RWPE1 (cell line): ENCODE results near the gene LRRN2.
A peak's percentile ranks its signal among the peaks of the same experiment; 100 is the strongest.

Experiments used
- CTCF ChIA-PET: fragments of 350-600 bp; sonication (Branson Sonifier 250); formaldehyde crosslinking; extraction: SDS; loops from one replicate; lab custom pipeline; 2021; lab: Yijun Ruan, JAX
- POLR2A ChIA-PET: fragments of 400-600 bp; formaldehyde crosslinking; extraction: SDS; loops from one replicate; lab custom pipeline; 2020; ENCODE audit warnings: antibody characterized with exemption; ENCODE audit not compliant: low non-redundant PET; lab: Yijun Ruan, JAX
- DNase-seq: peaks from one replicate; pipeline ENCODE4 v3.0.0; 2012; ENCODE audit warnings: low spot score
- H3K27ac ChIP-seq: fragments of 450-650 bp; 2 replicates; pipeline ENCODE4 v1.5.1; 2017
- CTCF ChIP-seq: fragments of 450-650 bp; conservative IDR thresholded peaks from 2 replicates; pipeline ENCODE4 v1.5.1; 2017; ENCODE audit warnings: low read depth, mild to moderate bottlenecking

Gene LRRN2

DNA sequence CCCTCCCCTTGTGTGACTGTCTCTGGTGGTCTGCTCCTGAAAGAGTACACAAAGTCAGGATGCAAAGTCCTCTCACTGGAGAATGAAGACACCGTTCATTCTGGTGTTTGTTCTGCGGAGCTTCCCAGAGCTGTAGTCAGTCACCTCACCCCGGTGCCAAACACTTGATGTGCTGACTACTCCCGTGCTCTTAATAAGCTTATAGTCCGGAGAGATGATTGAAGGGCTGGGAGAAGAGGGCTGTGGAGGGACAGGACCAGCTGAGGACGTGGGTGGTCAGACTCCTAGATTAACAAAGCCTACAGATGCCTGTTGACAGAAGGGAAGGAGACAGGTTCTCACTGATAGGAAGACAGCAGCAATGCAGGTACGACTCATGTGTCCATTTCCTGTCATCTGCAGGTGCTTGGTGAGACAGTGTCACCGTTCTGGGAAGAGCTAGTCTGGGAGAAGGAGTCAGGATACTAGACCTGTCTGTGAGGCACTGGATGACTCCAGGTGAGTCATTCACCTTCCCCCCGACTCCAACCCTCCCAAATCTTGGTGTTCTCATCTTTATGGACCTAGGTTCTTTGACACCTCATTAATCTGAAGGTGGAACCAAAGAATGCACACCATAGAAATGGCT is 40.4 kb upstream of the LRRN2 start:
- CTCF ChIA-PET: interaction anchor here (0.5 to 0.6 kb wide), 2 partner anchors 157 to 160 kb away, joined by 3 read pairs; no protein-coding TSS in a partner anchor
- peak; percentile 73 for DNase-seq
- no peak for TF ChIP-seq CTCF
- POLR2A ChIA-PET: interaction anchor here (0.6 kb wide), 1 partner anchor 198 kb away, joined by 5 read pairs; no protein-coding TSS in a partner anchor
- no peak overlapping the region for H3K27ac ChIP-seq

GRCh38 chr1:204723131-204723787 is 37.7 kb upstream of the LRRN2 start:
- CTCF ChIA-PET: no interaction called here
- no peak for TF ChIP-seq CTCF
- POLR2A ChIA-PET: no interaction called here
- no peak for DNase-seq
- H3K27ac ChIP-seq: no peak overlapping the region

- no peak overlapping the region for H3K27ac ChIP-seq
- no peak for TF ChIP-seq CTCF
- POLR2A ChIA-PET: no interaction called here
- CTCF ChIA-PET: interaction anchor here (0.6 to 1.0 kb wide), 4 partner anchors 25 to 388 kb away, joined by 3 to 5 read pairs (median 4); no protein-coding TSS in a partner anchor
- DNase-seq: no peak
Observed at GRCh38 chr1:204721373-204722055, 36.0 kb upstream of the LRRN2 start.

GRCh38 chr1:204716660-204717059 is 31.1 kb upstream of the LRRN2 start:
- H3K27ac ChIP-seq: no peak overlapping the region
- CTCF ChIA-PET: interaction anchor here (0.6 to 1.8 kb wide), 2 partner anchors 9 to 30 kb away, joined by 4 to 5 read pairs; no protein-coding TSS in a partner anchor
- DNase-seq: no peak
- TF ChIP-seq CTCF: no peak
- POLR2A ChIA-PET: no interaction called here

GRCh38 chr1:204714861-204715511 is 29.4 kb upstream of the LRRN2 start:
- CTCF ChIA-PET: interaction anchor here (1.8 kb wide), 1 partner anchor 32 kb away, joined by 5 read pairs; no protein-coding TSS in a partner anchor
- POLR2A ChIA-PET: no interaction called here
- H3K27ac ChIP-seq: no peak overlapping the region
- no peak for TF ChIP-seq CTCF
- no peak for DNase-seq
